IMR-90 (cell line): ENCODE results near the gene HUWE1. TPM values are rescaled to one million over a fixed set of nuclear protein-coding genes. Genes with fewer than 3 reads are reported as not detected.

Experiments used
- ATAC-seq: fragments of 200-7000 bp; cut with Tn5 transposase; 2 replicates; pipeline ENCODE4 v1.9.1; 2020; ENCODE audit warnings: low read depth, mild to moderate bottlenecking, moderate library complexity
- BruUV-seq: library from RNA; stranded (reverse); fragments of 400-500 nt; replicated peaks from 2 replicates; lab custom pipeline; 2021; lab: Mats Ljungman, UMichigan
- CTCF ChIA-PET: fragments of 300-600 bp; formaldehyde crosslinking; extraction: SDS; loops from one replicate; lab custom pipeline; 2021; ENCODE audit warnings: antibody characterized with exemption; lab: Yijun Ruan, JAX
- POLR2A ChIA-PET: fragments of 300-600 bp; sonication (Branson Sonifier 250); formaldehyde crosslinking; loops from one replicate; lab custom pipeline; 2022; ENCODE audit warnings: antibody characterized with exemption; ENCODE audit not compliant: unreplicated experiment; lab: Charles Lee
- DNase-seq: peaks from one replicate; pipeline ENCODE4 v3.0.0; 2013
- H2AFZ ChIP-seq: replicated peaks from 2 replicates; pipeline ENCODE3; 2013; ENCODE audit warnings: low read length, mild to moderate bottlenecking; ENCODE audit not compliant: poor library complexity
- H2AK5ac ChIP-seq: 2 replicates; pipeline ENCODE4 v1.6.1; 2013; ENCODE audit warnings: low read depth, low read length, inconsistent platforms
- H2AK9ac ChIP-seq: replicated peaks from 2 replicates; pipeline ENCODE3; 2013; ENCODE audit warnings: mild to moderate bottlenecking, low read depth, low read length, moderate library complexity; ENCODE audit not compliant: poor library complexity
- H2BK120ac ChIP-seq: 2 replicates; pipeline ENCODE4 v1.6.1; 2013; ENCODE audit warnings: low read depth, low read length, inconsistent platforms
- H2BK15ac ChIP-seq: 3 replicates; pipeline ENCODE4 v1.6.1; 2013; ENCODE audit warnings: low read depth, low read length, inconsistent platforms
- H2BK20ac ChIP-seq: 2 replicates; pipeline ENCODE4 v1.6.1; 2013; ENCODE audit warnings: low read depth, mild to moderate bottlenecking, inconsistent platforms, low read length, moderate library complexity
- H2BK5ac ChIP-seq: 2 replicates; pipeline ENCODE4 v1.6.1; 2013; ENCODE audit warnings: mild to moderate bottlenecking, low read depth, low read length, inconsistent platforms; ENCODE audit not compliant: poor library complexity, severe bottlenecking
- H3K14ac ChIP-seq: replicated peaks from 2 replicates; pipeline ENCODE4 v1.6.1; 2013; ENCODE audit warnings: low read depth, low read length, inconsistent platforms
- H3K18ac ChIP-seq: 2 replicates; pipeline ENCODE4 v1.6.1; 2013; ENCODE audit warnings: low read depth, low read length, control low read depth
- H3K23ac ChIP-seq: 2 replicates; pipeline ENCODE4 v1.6.1; 2013; ENCODE audit warnings: low read depth, low read length, inconsistent platforms
- H3K27ac ChIP-seq: 2 replicates; pipeline ENCODE4 v1.5.1; 2013; ENCODE audit warnings: mild to moderate bottlenecking, control low read depth, low read length; ENCODE audit not compliant: insufficient read depth
- H3K27me3 ChIP-seq: 2 replicates; pipeline ENCODE4 v1.6.1; 2013; ENCODE audit warnings: low read length; ENCODE audit not compliant: control insufficient read depth, insufficient read depth
- H3K36me3 ChIP-seq: 2 replicates; pipeline ENCODE4 v1.6.1; 2013; ENCODE audit warnings: low read length, mixed read lengths; ENCODE audit not compliant: control insufficient read depth, insufficient read depth
- H3K4ac ChIP-seq: 2 replicates; pipeline ENCODE4 v1.6.1; 2013; ENCODE audit warnings: low read depth, low read length, inconsistent platforms
- H3K4me1 ChIP-seq: 2 replicates; pipeline ENCODE4 v1.6.1; 2013; ENCODE audit warnings: low read length, mixed read lengths; ENCODE audit not compliant: control insufficient read depth, insufficient read depth
- H3K4me2 ChIP-seq: 2 replicates; pipeline ENCODE4 v1.6.1; 2013; ENCODE audit warnings: low read depth, mild to moderate bottlenecking, control low read depth, low read length, moderate library complexity
- H3K4me3 ChIP-seq: 2 replicates; pipeline ENCODE4 v1.5.1; 2013; ENCODE audit warnings: low read depth, mild to moderate bottlenecking, control low read depth, low read length, moderate library complexity; ENCODE audit not compliant: insufficient read depth
- H3K56ac ChIP-seq: 2 replicates; pipeline ENCODE4 v1.6.1; 2013; ENCODE audit warnings: low read length, inconsistent platforms; ENCODE audit not compliant: insufficient read depth; ENCODE audit errors: extremely low read depth
- H3K79me1 ChIP-seq, 2 experiments: 2 replicates each; pipeline ENCODE4 v1.6.1; 2013; ENCODE audit warnings: low read length in 2 of 2, inconsistent platforms in 1 of 2, low read depth in 1 of 2
- H3K9ac ChIP-seq: 2 replicates; pipeline ENCODE4 v1.6.1; 2013; ENCODE audit warnings: low read depth, low read length, control low read depth
- H3K9me1 ChIP-seq: 2 replicates; pipeline ENCODE4 v1.6.1; 2013; ENCODE audit warnings: low read length, inconsistent platforms; ENCODE audit not compliant: insufficient read depth
- H3K9me3 ChIP-seq: 2 replicates; pipeline ENCODE4 v1.6.1; 2013; ENCODE audit warnings: low read length; ENCODE audit not compliant: control insufficient read depth, insufficient read depth
- H4K20me1 ChIP-seq: 2 replicates; pipeline ENCODE4 v1.6.1; 2013; ENCODE audit warnings: low read length, inconsistent platforms; ENCODE audit not compliant: insufficient read depth
- H4K5ac ChIP-seq: 2 replicates; pipeline ENCODE4 v1.6.1; 2013; ENCODE audit warnings: mild to moderate bottlenecking, low read depth, low read length, control low read depth
- H4K8ac ChIP-seq, 2 experiments: 2 replicates each; pipeline ENCODE4 v1.6.1; 2013; ENCODE audit warnings: low read depth in 2 of 2, low read length in 2 of 2, control low read depth in 1 of 2, inconsistent platforms in 1 of 2
- H4K91ac ChIP-seq: 2 replicates; pipeline ENCODE4 v1.6.1; 2013; ENCODE audit warnings: low read depth, low read length, inconsistent platforms; ENCODE audit not compliant: insufficient read depth
- CEBPB ChIP-seq: IDR thresholded peaks from 2 replicates; pipeline ENCODE4 v1.6.1; 2012; ENCODE audit warnings: low read depth, low read length, improper control_type of control experiment
- FOS ChIP-seq: fragments of 150-350 bp; IDR thresholded peaks from 2 replicates; pipeline ENCODE4 v1.6.1; 2016; ENCODE audit warnings: low read depth, low read length
- MAFK ChIP-seq: IDR thresholded peaks from 2 replicates; pipeline ENCODE4 v1.6.1; 2012; ENCODE audit warnings: low read depth, low read length, improper control_type of control experiment
- MAZ ChIP-seq: IDR thresholded peaks from 2 replicates; pipeline ENCODE4 v1.6.1; 2012; ENCODE audit warnings: low read depth, mild to moderate bottlenecking, low read length, improper control_type of control experiment, moderate library complexity, borderline replicate concordance
- MXI1 ChIP-seq: IDR thresholded peaks from 2 replicates; pipeline ENCODE4 v1.6.1; 2012; ENCODE audit warnings: low read depth, mild to moderate bottlenecking, low read length, moderate library complexity, borderline replicate concordance
- NFE2L2 ChIP-seq: fragments of 150-350 bp; IDR thresholded peaks from 2 replicates; pipeline ENCODE4 v1.6.1; 2016; ENCODE audit warnings: low read depth, mild to moderate bottlenecking, low read length
- POLR2A ChIP-seq: IDR thresholded peaks from 2 replicates; pipeline ENCODE4 v1.6.1; 2012; ENCODE audit warnings: mild to moderate bottlenecking, low read depth, low read length
- RAD21 ChIP-seq: IDR thresholded peaks from 2 replicates; pipeline ENCODE4 v1.6.1; 2012; ENCODE audit warnings: low read length, improper control_type of control experiment
- RCOR1 ChIP-seq: IDR thresholded peaks from 2 replicates; pipeline ENCODE4 v1.6.1; 2012; ENCODE audit warnings: mild to moderate bottlenecking, low read length, improper control_type of control experiment; ENCODE audit not compliant: insufficient replicate concordance
- RFX5 ChIP-seq: IDR thresholded peaks from 2 replicates; pipeline ENCODE4 v1.8.0; 2012; ENCODE audit warnings: low read depth, mild to moderate bottlenecking, low read length, moderate library complexity
- SMC3 ChIP-seq: fragments of 150-350 bp; IDR thresholded peaks from 2 replicates; pipeline ENCODE4 v1.6.1; 2016; ENCODE audit warnings: low read depth, mild to moderate bottlenecking, antibody characterized with exemption, low read length, moderate library complexity
- WGBS, 2 experiments: methylation state at CpG; one replicate each; pipeline versions ENCODE4 v1.1.5 to v1.1.7; 2013; ENCODE audit warnings: missing lambda C conversion rate in 2 of 2; ENCODE audit not compliant: insufficient read length in 1 of 2; ENCODE audit errors: extremely low coverage in 2 of 2; 5-methylcytosine and 5-hydroxymethylcytosine counted together
- dilution Hi-C: fragments of 300-500 bp; cut with HindIII; formaldehyde crosslinking; loops from one replicate; pipeline ENCODE4 v1.14.3; 2018; ENCODE audit warnings: low sequenced_read_pairs; ENCODE audit not compliant: unreplicated experiment
- in situ Hi-C: fragments of 300-500 bp; cut with MboI; formaldehyde crosslinking; loops from 3 replicates; pipeline ENCODE4 v1.14.3; 2019; ENCODE audit warnings: low sequenced_read_pairs, inconsistent platforms, mixed read lengths
- intact Hi-C: fragments of 100-400 bp; cut with micrococcal nuclease; formaldehyde crosslinking; loops from 2 replicates; pipeline ENCODE4 v1.10.0; 2022
- polyA plus RNA-seq, 3 experiments: library from polyadenylated mRNA; depleted of rRNA; stranded (reverse); fragments of >200 nt; gene quantifications; 2 replicates each; pipeline ENCODE4 v1.2.3, GENCODE V29; 2012; ENCODE audit warnings: low replicate concordance in 1 of 3
- total RNA-seq: library from RNA; depleted of rRNA; stranded (reverse); fragments of >200 nt; gene quantifications from 2 replicates; pipeline ENCODE4 v1.2.3, GENCODE V29; 2012
- TF ChIP-seq, protein P1 (sequence below): fragments of 150-350 bp; IDR thresholded peaks from 2 replicates; pipeline ENCODE4 v1.6.1; 2016; ENCODE audit warnings: low read depth, mild to moderate bottlenecking, low read length, moderate library complexity, borderline replicate concordance
- TF ChIP-seq, protein P2 (sequence below): conservative IDR thresholded peaks from 2 replicates; pipeline ENCODE4 v1.5.1; 2012; ENCODE audit warnings: mild to moderate bottlenecking, low read depth, low read length, improper control_type of control experiment

Gene HUWE1
- total and polyA plus RNA-seq, 2 of the 4 experiments (the other 2 are of a cell fraction) = 47.6 to 57.7 TPM

DNA sequence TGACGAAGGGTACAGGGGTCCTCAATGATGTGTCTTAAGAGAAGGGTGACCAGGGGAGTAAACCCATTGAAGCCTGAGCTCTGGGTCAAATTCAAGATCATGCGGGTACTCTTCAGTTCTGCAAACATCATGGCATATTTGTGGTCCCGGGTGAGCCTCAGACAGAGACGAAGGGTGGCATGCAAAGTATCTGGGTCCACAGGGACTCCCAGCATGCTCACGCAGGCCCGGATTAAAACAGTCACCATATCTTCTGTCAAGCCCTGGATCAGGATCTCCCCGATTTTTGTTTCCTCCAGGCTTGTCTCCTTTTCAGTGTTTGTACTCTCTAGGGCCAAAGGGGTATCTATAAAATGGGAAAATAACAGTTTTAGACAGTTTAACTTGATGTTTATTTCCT, 102.9 kb downstream of the HUWE1 start:
- CTCF ChIA-PET = interaction anchor here (0.9 kb wide), 1 partner anchor 16 kb away, joined by 3 read pairs; no protein-coding TSS in a partner anchor
- Histone ChIP-seq H3K14ac (no peak overlapping the region), H2BK120ac (no peak overlapping the region), H4K5ac (no peak overlapping the region), H3K27me3 (peaks cover 3% of the 10 kb centered on the region), H4K91ac (no peak overlapping the region), H2BK20ac (no peak overlapping the region), H2AFZ (no peak overlapping the region), H4K20me1 (no peaks in the 10 kb centered on the region), H2BK5ac (no peak overlapping the region), H4K8ac (no peak overlapping the region), H3K36me3 (peaks cover 23% of the 10 kb centered on the region), H2AK9ac (no peak overlapping the region), H2AK5ac (no peak overlapping the region), H3K4ac (no peak overlapping the region), H3K4me1 (no peaks in the 10 kb centered on the region), H3K4me3 (no peak overlapping the region), H3K18ac (no peak overlapping the region), H3K4me2 (no peak overlapping the region), H3K56ac (no peak overlapping the region), H3K79me1 (no peaks in the 10 kb centered on the region; a peak in 1 of 4 replicates), H3K9me1 (no peaks in the 10 kb centered on the region), H3K27ac (no peak overlapping the region), H3K23ac (no peak overlapping the region), H3K9me3 (no peaks in the 10 kb centered on the region), H3K9ac (no peak overlapping the region), H2BK15ac (no peak overlapping the region)
- in situ Hi-C loops (no loop called here), intact Hi-C loops (no loop called here), dilution Hi-C loops (no loop called here)
- BruUV-seq = TSS peak; percentile 99
- ATAC-seq = no peak
- 100% methylated on average over 2 of the region's 7 CpGs; no CpG with 5 or more reads in 1 of the 2 experiments for WGBS, 2 experiments
- TF ChIP-seq SMC3 (no peak), NFE2L2 (no peak), POLR2A (no peak), RAD21 (no peak), CEBPB (no peak), MAFK (no peak), RCOR1 (no peak), FOS (no peak), MXI1 (no peak), MAZ (no peak), RFX5 (no peak)
- TF ChIP-seq, protein P1, sequence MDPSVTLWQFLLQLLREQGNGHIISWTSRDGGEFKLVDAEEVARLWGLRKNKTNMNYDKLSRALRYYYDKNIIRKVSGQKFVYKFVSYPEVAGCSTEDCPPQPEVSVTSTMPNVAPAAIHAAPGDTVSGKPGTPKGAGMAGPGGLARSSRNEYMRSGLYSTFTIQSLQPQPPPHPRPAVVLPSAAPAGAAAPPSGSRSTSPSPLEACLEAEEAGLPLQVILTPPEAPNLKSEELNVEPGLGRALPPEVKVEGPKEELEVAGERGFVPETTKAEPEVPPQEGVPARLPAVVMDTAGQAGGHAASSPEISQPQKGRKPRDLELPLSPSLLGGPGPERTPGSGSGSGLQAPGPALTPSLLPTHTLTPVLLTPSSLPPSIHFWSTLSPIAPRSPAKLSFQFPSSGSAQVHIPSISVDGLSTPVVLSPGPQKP = no peak
- TF ChIP-seq, protein P2, sequence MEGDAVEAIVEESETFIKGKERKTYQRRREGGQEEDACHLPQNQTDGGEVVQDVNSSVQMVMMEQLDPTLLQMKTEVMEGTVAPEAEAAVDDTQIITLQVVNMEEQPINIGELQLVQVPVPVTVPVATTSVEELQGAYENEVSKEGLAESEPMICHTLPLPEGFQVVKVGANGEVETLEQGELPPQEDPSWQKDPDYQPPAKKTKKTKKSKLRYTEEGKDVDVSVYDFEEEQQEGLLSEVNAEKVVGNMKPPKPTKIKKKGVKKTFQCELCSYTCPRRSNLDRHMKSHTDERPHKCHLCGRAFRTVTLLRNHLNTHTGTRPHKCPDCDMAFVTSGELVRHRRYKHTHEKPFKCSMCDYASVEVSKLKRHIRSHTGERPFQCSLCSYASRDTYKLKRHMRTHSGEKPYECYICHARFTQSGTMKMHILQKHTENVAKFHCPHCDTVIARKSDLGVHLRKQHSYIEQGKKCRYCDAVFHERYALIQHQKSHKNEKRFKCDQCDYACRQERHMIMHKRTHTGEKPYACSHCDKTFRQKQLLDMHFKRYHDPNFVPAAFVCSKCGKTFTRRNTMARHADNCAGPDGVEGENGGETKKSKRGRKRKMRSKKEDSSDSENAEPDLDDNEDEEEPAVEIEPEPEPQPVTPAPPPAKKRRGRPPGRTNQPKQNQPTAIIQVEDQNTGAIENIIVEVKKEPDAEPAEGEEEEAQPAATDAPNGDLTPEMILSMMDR = no peak
- POLR2A ChIA-PET = no interaction called here
- no peak for DNase-seq
